LNCaP clone FGC (cell line): ENCODE measurements around the gene PEX11G.
"Not testable (repeated sequence)": the region's sequence is repeated elsewhere in the genome, so short reads cannot be mapped to it uniquely, and the experiment has no call there.

Experiments used
- DNase-seq: peaks from one replicate; pipeline ENCODE4 v3.0.0-alpha.2; 2011; ENCODE audit warnings: low read depth
- H3K4me3 ChIP-seq: 2 replicates; pipeline ENCODE4 v1.5.1; 2011; ENCODE audit warnings: mild to moderate bottlenecking, low read depth, low read length, control low read depth
- TF ChIP-seq, protein P1 (sequence below): IDR thresholded peaks from 2 replicates; pipeline ENCODE4 v1.5.1; 2012; ENCODE audit warnings: mild to moderate bottlenecking; ENCODE audit not compliant: control insufficient read depth, insufficient read depth; ENCODE audit errors: extremely low read depth

The PEX11G gene

DNA sequence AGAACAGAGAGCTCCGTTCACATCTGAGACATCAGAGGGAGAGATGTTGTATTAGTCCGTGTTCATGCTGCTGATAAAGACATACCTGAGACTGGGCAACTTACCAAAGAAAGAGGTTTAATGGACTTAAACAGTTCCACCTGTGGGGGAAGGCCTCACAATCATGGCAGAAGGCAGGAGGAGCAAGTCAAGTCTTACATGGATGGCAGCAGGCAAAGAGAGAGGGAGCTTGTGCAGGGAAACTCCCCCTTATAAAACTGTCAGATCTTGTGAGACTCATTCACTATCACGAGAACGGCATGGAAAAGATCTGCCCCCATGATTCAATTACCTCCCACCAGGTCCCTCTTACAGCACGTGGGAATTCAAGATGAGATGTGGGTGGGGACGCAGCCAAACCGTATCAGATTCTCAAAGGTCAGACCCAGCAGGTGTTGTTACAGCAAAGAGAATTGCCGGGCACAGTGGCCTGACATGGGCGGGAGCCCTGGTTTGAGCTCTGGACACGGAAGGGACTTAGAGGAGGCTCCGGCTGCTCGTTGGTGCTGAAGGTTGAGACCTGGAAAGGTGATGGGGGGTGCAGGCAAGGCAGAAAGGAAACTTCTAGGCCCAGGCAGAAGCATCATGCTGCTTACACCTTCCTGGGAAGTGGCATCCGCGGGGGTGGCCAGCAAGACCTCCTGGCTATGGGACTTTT is 33.1 kb downstream of the PEX11G start:
- H3K4me3 ChIP-seq = no peak overlapping the region
- no peak for DNase-seq
- TF ChIP-seq, protein P1, sequence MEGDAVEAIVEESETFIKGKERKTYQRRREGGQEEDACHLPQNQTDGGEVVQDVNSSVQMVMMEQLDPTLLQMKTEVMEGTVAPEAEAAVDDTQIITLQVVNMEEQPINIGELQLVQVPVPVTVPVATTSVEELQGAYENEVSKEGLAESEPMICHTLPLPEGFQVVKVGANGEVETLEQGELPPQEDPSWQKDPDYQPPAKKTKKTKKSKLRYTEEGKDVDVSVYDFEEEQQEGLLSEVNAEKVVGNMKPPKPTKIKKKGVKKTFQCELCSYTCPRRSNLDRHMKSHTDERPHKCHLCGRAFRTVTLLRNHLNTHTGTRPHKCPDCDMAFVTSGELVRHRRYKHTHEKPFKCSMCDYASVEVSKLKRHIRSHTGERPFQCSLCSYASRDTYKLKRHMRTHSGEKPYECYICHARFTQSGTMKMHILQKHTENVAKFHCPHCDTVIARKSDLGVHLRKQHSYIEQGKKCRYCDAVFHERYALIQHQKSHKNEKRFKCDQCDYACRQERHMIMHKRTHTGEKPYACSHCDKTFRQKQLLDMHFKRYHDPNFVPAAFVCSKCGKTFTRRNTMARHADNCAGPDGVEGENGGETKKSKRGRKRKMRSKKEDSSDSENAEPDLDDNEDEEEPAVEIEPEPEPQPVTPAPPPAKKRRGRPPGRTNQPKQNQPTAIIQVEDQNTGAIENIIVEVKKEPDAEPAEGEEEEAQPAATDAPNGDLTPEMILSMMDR = no peak

DNA sequence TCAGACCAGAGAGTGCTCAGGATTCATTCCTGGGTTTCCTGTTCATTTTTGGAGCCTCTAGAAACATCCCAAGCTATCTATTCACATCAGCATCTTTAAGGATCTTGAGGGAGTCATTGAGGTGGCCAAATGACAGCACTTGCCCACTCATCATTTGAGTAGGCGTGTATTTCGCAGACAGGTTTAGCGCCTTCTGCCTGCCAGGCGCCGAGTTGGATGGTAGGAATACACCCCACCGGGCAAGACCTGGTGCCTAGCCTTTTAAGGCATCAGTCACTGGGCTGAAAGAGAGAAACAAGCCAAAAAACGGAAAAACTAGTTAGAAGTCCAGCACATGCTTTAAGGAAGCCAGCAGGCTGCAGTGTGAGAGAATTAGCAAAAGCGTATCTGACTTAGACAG is 33.8 kb downstream of the PEX11G start:
- TF ChIP-seq, protein P1 = no peak
- no peak for DNase-seq
- H3K4me3 ChIP-seq = no peak overlapping the region

DNA sequence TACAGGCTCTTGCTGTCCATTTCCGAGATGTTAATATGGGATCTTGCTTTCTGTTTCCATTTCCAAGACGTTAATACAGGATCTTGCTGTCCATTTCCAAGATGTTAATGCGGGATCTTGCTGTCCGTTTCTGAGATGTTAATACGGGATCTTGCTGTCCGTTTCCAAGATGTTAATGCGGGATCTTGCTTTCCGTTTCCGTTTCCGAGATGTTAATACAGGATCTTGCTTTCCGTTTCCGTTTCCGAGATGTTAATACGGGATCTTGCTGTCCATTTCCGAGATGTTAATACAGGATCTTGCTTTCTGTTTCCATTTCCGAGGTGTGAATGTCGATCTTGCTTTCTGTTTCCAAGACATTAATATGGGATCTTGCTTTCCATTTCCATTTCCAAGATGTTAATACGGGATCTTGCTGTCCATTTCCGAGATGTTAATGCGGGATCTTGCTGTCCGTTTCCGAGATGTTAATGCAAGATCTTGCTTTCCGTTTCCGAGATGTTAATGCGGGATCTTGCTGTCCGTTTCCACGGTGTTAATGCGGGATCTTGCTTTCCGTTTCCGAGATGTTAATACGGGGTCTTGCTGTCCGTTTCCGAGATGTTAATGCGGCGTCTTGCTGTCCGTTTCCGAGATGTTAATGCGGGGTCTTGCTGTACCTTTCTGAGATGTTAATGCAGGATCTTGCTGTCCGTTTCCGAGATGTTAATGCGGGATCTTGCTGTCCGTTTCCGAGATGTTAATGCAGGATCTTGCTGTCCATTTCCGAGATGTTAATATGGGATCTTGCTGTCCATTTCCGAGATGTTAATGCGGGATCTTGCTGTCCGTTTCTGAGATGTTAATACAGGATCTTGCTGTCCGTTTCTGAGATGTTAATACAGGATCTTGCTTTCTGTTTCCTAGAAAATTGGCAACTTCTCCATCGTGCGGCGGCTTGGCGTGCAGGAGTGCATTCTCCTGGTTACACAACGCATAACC is 38.3 kb downstream of the PEX11G start:
- TF ChIP-seq, protein P1 = no peak
- no peak overlapping the region for H3K4me3 ChIP-seq
- peak; percentile 18 for DNase-seq

DNA sequence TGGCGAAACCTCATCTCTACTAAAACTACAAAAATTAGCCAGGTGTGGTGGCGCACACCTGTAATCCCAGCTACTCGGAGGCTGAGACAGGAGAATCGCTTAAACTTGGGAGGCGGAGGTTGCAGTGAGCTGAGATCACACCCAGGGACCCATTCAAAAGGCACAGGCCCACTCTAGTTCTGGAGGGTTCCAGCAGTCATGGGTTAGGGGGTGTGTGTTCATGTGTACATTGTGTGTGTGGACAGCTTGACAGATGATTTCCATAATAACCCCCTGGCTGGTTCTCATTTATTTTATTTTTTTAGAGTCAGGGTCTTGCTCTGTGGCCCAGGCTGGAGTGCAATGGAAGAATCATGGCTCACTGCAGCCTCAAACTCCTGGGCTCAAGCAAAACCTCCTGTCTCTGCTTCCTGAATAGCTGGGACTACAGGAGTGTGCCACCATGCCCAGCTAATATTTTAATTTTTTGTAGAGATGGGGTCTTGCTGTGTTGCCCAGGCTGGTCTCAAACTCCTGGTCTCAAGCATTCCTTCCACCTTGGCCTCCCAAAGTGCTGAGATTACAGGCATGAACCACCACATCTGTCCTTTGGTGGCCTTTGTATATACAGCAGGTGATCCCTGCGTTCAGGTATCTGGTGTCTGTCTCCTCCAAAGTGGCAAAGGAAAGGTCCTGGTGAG is 39.3 kb downstream of the PEX11G start:
- not testable (repeated sequence) for H3K4me3 ChIP-seq, DNase-seq

DNA sequence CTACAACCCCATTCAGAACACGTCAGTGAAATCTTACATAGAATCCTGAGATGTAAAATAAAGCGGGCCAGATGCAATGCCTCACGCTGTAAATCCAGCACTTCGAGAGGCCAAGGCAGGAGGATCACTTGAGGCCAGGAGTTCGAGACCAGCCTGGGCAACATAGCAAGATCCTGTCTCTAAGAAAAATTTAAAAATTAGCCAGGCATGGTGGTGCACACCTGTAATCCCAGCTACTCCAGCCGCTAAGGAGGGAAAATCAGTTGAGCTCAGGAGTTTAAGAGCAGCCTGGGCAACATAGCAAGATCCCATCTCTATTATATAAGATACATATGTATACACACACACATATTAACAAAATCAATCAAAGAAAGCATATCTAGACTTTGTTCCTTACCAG is 41.2 kb downstream of the PEX11G start:
- TF ChIP-seq, protein P1 = no peak
- H3K4me3 ChIP-seq = no peak overlapping the region
- DNase-seq = no peak

DNA sequence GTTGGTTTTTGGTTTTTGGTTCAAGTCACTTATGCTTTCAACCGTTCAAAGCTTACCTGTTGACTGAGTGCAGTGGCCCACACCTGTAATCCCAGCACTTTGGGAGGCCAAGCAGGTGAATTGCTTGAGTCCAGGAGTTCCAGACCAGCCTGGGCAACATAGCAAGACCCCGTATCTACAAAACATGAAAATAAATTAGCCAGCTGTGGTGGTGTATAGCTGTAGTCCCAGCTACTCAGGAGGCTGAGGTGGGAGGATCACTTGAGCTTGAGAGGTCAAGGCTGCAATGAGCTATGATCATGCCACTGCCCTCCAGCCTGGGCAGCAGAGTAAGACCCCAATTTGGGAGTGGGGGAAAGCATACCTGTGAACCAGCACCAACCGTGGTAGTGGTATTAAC is 43.7 kb downstream of the PEX11G start:
- no peak for DNase-seq
- no peak overlapping the region for H3K4me3 ChIP-seq
- TF ChIP-seq, protein P1 = no peak

DNA sequence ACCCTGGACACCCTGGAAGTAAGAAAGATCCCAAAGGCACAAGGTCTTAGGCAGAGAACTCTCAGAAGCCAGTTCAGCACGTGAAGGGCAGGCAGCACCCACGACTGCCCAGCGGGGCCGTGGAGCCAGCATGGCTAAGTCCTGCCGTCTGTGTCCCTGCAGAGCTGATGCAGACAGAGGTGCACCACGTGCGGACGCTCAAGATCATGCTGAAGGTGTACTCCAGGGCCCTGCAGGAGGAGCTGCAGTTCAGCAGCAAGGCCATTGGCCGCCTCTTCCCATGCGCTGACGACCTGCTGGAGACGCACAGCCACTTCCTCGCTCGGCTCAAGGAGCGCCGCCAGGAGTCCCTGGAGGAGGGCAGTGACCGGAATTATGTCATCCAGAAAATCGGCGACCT is 44.8 kb downstream of the PEX11G start:
- DNase-seq = no peak
- TF ChIP-seq, protein P1 = no peak
- H3K4me3 ChIP-seq = no peak overlapping the region
